CD4-positive, alpha-beta T cell treated with Interleukin-4 for 1 hour (primary cell): ENCODE measurements around the gene COL20A1.

Experiments used
- DNase-seq, 2 donors: peaks; one replicate each; pipeline ENCODE4 v3.0.0-alpha.2; 2020 to 2022

The COL20A1 gene

GRCh38 chr20:63310265-63310991 lies 17.4 kb downstream of the COL20A1 start:
- DNase-seq = no peak

- no peak for DNase-seq
Measured at GRCh38 chr20:63311186-63311832, 18.3 kb downstream of the COL20A1 start.

GRCh38 chr20:63311833-63312243 lies 18.9 kb downstream of the COL20A1 start:
- DNase-seq = no peak

GRCh38 chr20:63312273-63312672 lies 19.3 kb downstream of the COL20A1 start:
- DNase-seq = no peak

GRCh38 chr20:63312690-63313348 lies 19.8 kb downstream of the COL20A1 start:
- DNase-seq = no peak

GRCh38 chr20:63313349-63314014 lies 20.5 kb downstream of the COL20A1 start:
- DNase-seq = no peak

- DNase-seq = no peak
Measured at GRCh38 chr20:63314015-63314471, 21.1 kb downstream of the COL20A1 start.

GRCh38 chr20:63314566-63315239 lies 21.7 kb downstream of the COL20A1 start:
- DNase-seq = no peak

GRCh38 chr20:63315240-63315689 lies 22.3 kb downstream of the COL20A1 start:
- no peak for DNase-seq

GRCh38 chr20:63315731-63316491 lies 22.9 kb downstream of the COL20A1 start:
- DNase-seq = no peak

GRCh38 chr20:63316502-63316921 lies 23.5 kb downstream of the COL20A1 start:
- no peak for DNase-seq

GRCh38 chr20:63317061-63317460 lies 24.1 kb downstream of the COL20A1 start:
- DNase-seq = no peak

GRCh38 chr20:63317601-63318291 lies 24.8 kb downstream of the COL20A1 start:
- DNase-seq = no peak

- no peak for DNase-seq
Measured at GRCh38 chr20:63318391-63319163, 25.6 kb downstream of the COL20A1 start.

- no peak for DNase-seq
Measured at GRCh38 chr20:63319164-63320040, 26.4 kb downstream of the COL20A1 start.

- no peak for DNase-seq
Measured at GRCh38 chr20:63320041-63320511, 27.1 kb downstream of the COL20A1 start.

GRCh38 chr20:63320616-63321147 lies 27.7 kb downstream of the COL20A1 start:
- DNase-seq = no peak

- DNase-seq = no peak
Measured at GRCh38 chr20:63321148-63321831, 28.3 kb downstream of the COL20A1 start.
